Dermis blood vessel endothelial cell (primary cell): ENCODE data around the gene GPX1. TPM values are rescaled to one million over a fixed set of nuclear protein-coding genes. Genes with fewer than 3 reads are reported as not detected.
"Not testable (repeated sequence)": the region's sequence is repeated elsewhere in the genome, so short reads cannot be mapped to it uniquely, and the experiment has no call there.

Source experiments
- DNase-seq: peaks from one replicate; pipeline ENCODE4 v3.0.0; 2010
- total RNA-seq: library from RNA; depleted of rRNA; stranded (reverse); fragments of >200 nt; gene quantifications from 2 replicates; pipeline ENCODE4 v1.2.3, GENCODE V29; 2014

GPX1 gene
- total RNA-seq = 434 and 439 TPM in 2 replicates

DNA sequence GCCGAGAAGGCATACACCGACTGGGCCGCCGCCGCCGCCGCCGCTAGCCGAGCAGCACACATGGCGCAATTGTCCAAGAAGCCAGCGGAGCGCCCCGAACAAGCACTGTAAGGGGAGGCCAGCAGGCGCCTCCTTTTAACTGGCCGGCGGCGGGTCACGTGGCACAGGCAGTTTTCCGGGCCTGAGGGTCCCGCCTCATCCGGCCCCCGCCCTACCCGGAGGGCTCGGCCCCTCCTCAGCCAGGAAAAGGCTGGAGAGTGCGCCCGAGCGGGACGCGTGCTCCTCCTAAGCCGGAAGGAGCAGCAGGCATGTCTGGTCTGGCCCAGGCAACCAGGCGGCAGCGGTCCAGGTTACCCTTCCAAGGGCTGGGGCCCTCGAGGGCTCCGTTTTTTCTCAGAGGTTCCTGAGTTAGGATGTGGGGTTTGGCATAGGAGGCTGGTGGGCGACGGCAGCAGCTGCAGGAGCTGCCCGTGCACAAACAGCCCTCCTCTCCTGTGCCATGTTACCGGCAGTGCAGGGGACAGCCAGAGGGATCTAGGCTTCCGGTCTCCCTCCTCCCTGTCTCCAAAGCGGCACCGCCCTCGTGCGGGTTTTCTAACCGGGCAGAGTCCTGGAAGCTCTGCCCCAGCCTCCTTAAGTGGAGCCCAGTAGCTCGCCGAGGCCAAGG, at the start of gene GPX1:
Gene GPX1, minus strand, starts transcription at position 137 of the 667 bp plus-strand sequence. Its CDS starts 75 bp downstream, at position 62.
- DNase-seq = peak; percentile 96

- DNase-seq = no peak
Measured at GRCh38 chr3:49406571-49407565, 48.7 kb upstream of the GPX1 start.

DNA sequence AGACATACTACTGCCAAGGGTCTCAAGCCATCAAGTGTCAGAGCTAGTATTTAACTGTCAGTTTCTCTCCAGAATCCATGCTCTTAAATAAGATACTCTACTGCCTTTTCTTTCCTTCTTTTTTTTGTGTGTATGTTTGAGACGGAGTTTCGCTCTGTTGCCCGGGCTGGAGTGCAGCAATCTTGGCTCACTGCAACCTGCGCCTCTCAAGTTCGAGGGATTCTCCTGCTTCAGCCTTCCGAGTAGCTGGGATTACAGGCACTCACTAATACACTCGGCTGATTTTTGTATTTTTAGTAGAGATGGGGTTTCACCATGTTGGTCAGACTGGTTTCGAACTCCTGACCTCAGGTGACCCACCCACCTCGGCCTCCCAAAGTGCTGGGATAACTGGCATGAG, 47.4 kb upstream of the GPX1 start:
- not testable (repeated sequence) for DNase-seq

GRCh38 chr3:49403891-49404290, 45.7 kb upstream of the GPX1 start:
- DNase-seq = no peak

DNA sequence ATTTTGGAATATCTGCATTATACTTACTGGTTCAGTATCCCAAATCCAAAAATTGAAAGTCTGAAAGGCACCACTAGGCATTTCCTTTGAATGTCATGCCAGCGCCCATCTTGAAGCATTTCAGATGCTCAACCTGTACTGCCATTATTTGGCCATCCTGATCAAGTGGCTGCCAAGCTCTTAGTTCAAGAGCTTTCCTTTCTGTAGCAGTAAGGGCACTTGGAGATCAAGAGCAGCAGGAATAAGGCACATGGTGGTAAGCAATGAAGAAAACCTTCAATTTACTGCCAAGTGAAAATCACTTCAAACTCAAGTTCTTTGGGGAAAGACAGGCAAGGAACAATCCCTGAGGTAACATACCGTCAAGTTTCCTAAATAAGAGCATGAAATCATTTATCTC, 43.6 kb upstream of the GPX1 start:
- no peak for DNase-seq

DNA sequence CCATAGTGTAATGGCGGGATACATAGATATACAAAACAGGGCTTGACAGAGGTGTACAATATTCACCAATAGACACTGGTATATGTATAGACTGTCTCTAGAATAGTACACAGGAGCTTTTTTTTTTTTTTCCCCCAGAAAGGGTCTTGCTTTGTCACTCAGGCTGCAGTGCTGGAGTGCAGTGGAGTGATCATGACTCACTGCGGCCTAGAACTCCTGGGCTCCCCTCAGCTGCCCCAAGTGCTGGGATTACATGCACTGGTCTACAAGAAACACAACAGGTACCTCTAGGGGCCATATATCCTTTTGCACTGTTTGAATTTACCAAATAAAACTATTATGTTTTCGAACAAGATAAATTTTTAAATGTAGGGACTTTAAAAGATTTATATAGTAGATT, 41.3 kb upstream of the GPX1 start:
- DNase-seq = peak; percentile 29

- peak; percentile 90 for DNase-seq
Measured at GRCh38 chr3:49397470-49397869, 39.3 kb upstream of the GPX1 start.

DNA sequence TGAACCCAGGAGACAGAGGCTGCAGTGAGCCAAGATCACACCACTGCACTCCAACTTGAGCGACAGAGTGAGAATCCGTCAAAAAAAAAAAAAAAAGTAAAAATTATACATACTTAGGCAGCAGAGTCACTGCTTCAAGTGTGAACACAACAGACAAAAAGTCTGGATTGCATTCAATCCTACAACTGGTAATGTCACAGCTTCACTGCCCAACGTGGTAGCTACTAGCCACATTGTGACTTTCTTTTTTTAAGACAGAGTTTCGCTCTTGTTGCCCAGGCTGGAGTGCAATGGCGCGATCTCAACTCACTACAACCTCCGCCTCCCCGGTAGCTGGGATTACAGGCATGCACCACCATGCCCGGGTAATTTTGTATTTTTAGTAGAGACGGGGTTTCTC, 33.2 kb upstream of the GPX1 start:
- DNase-seq = not testable (repeated sequence)

DNA sequence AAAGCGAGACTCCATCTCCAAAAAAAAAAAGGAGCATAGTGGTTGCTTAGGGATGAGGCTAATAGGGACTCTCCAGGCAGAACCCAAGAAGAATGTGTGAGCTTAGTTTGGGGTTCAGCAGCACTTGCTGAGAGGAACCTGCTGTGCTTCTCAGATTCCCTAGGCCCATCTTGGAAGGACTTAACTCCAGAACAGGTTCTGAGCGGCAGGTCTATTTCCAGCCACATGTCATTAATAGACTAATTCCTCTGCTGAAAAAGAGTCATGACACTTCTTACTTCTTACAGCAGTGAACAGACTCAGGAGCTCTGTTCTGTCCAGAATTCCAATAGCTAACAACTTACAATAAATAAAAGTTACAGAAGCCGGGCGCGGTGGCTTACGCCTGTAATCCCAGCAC, 31.1 kb upstream of the GPX1 start:
- DNase-seq = no peak

DNA sequence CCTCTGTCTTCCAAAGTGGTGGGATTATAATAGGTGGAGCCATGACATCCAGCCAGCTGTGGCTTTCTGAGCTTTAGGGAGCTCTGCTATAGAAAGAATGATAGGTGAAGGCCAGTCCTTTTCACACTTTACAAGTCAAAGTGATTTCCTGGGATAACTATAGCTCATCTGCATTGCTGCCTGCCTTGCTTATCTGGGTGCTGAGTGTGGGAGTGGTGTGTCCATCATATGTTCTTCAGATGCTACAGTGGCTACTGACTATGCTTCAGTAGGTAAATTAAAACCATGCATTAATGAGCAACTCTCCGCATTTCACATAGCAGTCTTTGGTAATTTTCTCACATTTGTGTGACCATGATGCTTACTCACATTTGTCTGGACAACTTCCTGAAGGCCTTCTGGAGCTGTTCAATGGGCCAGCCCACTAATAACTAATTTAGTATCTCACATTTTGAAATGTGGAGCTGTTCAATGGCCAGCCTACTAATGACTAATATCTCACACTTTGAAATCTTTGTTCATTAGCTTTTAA, 30.2 kb upstream of the GPX1 start:
- no peak for DNase-seq

DNA sequence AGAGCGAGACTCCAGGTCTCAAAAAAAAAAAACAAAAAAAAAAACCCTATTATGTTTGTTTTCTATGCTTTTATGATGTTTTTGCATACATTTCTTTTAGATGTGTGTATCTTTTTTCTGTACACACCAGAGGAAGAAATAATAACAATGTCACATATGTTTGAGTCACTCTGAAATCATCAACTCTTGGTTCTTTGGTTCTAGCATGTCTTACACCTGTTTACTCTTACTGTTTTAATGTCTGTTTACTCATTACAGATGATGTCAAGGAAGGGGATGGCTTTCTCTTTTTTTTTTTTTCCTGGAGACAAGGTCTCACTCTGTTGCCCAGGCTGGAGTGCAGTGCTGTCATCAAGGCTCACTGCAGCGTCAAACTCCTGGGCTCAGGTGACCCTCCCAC, 29.6 kb upstream of the GPX1 start:
- DNase-seq = no peak

GRCh38 chr3:49386056-49386756, 28.1 kb upstream of the GPX1 start:
- no peak for DNase-seq

DNA sequence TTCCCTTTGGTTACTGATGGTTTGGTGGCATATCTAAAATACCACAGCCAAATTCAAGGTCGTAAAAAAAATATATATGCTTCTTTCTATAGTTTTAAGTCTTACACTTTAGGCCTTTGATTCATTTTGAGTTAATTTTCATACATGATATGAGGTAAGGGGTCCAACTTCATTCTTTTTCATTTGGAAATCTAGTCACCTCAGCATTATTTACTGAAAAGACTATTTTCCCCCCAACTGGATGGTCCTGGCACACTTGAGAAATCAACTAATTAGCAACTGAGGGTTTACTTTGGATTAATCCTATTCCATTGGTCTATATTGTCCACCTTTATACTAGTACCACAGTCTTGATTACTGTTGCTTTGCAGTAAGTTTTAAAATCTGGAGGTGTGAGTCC, 27.5 kb upstream of the GPX1 start:
- DNase-seq = no peak

- DNase-seq = no peak
Measured at GRCh38 chr3:49383387-49383786, 25.2 kb upstream of the GPX1 start.

GRCh38 chr3:49378249-49378895, 20.2 kb upstream of the GPX1 start:
- DNase-seq = no peak

GRCh38 chr3:49377483-49377882, 19.3 kb upstream of the GPX1 start:
- no peak for DNase-seq

GRCh38 chr3:49371946-49372345, 13.8 kb upstream of the GPX1 start:
- DNase-seq = no peak

DNA sequence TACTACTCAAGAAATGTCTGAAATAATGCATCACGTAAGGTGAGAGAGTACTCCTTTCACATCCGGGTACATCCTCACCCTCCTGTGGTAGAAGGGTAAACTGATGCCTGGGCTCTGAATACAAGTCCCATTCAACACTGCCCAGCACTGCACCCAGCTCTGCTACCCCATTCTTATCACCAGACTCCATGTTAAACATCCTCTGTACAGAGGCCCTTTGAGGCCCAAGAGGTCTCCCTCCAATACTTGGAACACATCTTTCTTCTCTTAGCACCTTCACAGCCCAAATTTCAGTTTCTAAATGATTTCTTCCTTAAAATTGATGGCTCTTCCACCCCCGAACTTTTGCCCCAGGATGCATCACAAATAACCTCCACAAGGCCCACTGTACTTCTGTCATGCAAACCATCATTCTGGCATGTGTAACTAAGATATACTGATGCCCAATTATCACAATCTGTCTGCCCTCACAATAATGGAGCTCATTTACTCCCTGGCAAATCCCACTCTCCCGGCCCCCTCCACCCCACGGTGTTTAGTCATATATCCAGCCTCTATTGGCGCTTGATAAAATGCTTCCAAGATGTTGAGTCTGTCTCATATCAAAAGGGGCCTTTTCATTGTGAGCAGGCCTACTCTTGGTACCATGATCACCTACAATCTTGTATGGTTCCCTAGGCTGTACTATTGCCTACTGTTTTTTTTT, 12.6 kb upstream of the GPX1 start:
- DNase-seq = no peak

GRCh38 chr3:49362561-49362960, 4.4 kb upstream of the GPX1 start:
- no peak for DNase-seq

DNA sequence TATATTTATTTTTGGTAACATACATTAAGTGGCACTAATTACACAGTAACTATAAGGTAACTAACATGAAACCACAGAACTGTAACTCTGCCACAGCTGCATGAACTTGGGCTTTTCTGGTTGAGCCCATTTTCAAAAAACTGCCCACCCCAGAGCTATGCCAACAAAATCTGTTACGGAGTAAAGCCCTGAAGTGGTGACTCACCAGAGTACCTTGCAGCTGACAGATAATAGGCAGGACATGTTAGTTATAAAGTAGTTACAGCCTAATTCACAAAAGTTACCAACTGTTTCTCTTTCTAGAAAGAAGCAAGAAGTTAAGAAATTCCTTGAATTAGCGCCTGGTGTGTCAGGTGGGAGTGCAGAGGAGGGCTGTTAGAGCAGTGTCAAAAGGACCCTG, 1.5 kb upstream of the GPX1 start:
- peak; percentile 52 for DNase-seq

DNA sequence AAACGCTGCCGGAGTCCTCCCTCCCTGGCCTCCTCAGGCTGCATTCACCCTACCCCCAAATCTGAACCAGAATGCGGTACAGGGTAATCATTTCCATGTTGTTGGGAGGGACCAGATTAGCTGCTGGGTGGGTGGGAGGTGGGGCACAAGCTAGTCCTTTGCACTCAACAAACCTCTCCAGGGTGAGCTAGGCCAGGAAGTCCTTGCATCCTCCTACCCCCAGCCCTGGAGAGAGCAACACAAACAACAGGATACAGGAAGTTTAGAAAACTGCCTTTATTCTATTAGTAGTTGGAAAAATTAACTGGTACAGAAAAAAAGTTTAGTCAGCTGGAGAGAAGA, 702 bp upstream of the GPX1 start:
- DNase-seq = peak; percentile 75
